GM19035 (cell line): ENCODE data around the gene NPFF.
"Not testable (repeated sequence)": the region's sequence is repeated elsewhere in the genome, so short reads cannot be mapped to it uniquely, and the experiment has no call there.

Source experiments
- ATAC-seq: cut with Tn5 transposase; IDR thresholded peaks from one replicate; pipeline ENCODE4 v1.9.1; 2021; ENCODE audit not compliant: unreplicated experiment

Gene NPFF

GRCh38 chr12:53496752-53497032, 10.6 kb downstream of the NPFF start:
- ATAC-seq: no peak

GRCh38 chr12:53495903-53496751, 11.2 kb downstream of the NPFF start:
- no peak for ATAC-seq

- ATAC-seq: no peak
Observed at GRCh38 chr12:53493610-53494391, 13.5 kb downstream of the NPFF start.

GRCh38 chr12:53492830-53493609, 14.3 kb downstream of the NPFF start:
- peak; percentile 98 for ATAC-seq

- no peak for ATAC-seq
Observed at GRCh38 chr12:53492188-53492587, 15.1 kb downstream of the NPFF start.

- no peak for ATAC-seq
Observed at GRCh38 chr12:53489242-53489864, 17.9 kb downstream of the NPFF start.

GRCh38 chr12:53486736-53487487, 20.4 kb downstream of the NPFF start:
- no peak for ATAC-seq

GRCh38 chr12:53485955-53486735, 21.1 kb downstream of the NPFF start:
- ATAC-seq: no peak

- ATAC-seq: no peak
Observed at GRCh38 chr12:53484686-53485575, 22.4 kb downstream of the NPFF start.

GRCh38 chr12:53483979-53484377, 23.3 kb downstream of the NPFF start:
- no peak for ATAC-seq

- ATAC-seq: no peak
Observed at GRCh38 chr12:53483225-53483978, 23.9 kb downstream of the NPFF start.

- ATAC-seq: no peak
Observed at GRCh38 chr12:53482626-53483168, 24.6 kb downstream of the NPFF start.

- no peak for ATAC-seq
Observed at GRCh38 chr12:53481939-53482586, 25.2 kb downstream of the NPFF start.

- not testable (repeated sequence) for ATAC-seq
Observed at GRCh38 chr12:53481458-53481857, 25.8 kb downstream of the NPFF start.

GRCh38 chr12:53480491-53481442, 26.5 kb downstream of the NPFF start:
- ATAC-seq: no peak

- no peak for ATAC-seq
Observed at GRCh38 chr12:53479331-53479730, 28.0 kb downstream of the NPFF start.
